ENCODE data around the gene ALPK3. TPM values are rescaled to one million over a fixed set of nuclear protein-coding genes. Genes with fewer than 3 reads are reported as not detected.

ALPK3 gene
- total RNA-seq, 2 donors from 2014 or later: 57.8 to 94.1 TPM

DNA sequence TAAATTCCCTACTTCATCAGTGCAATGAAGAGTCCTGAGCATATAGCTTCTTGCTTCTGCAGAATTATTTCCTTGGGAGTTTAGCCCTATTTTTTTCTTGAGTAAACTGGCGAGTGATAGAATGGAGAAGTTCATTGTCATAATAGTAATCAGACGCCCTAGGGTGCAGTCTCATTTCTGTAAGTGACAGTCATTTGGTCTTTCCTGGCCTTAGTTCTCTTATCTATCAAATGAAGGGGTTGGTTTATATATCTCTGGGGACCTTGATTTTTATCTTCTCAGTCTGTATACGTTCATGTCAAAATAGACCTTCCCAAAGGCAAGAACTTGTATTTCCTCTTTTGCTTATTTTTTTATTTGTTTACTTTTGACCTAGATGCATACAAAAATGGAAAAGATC is 9.9 kb upstream of the ALPK3 start:
- Mint-ChIP-seq H3K4me3 (no peak overlapping the region), H3K9me3 (no peaks in the 10 kb centered on the region), H3K36me3 (ENCODE audit: low read depth) (peaks cover 29% of the 10 kb centered on the region), H3K27me3 (ENCODE audit: insufficient read depth) (no peaks in the 10 kb centered on the region), H3K27ac (no peak overlapping the region), H3K4me1 (no peaks in the 10 kb centered on the region)
- Histone ChIP-seq H3K27me3 (ENCODE audit: control insufficient read depth, insufficient read depth, low read length, poor library complexity, severe bottlenecking) (no peaks in the 10 kb centered on the region), H3K27ac (ENCODE audit: low read depth, low read length) (no peak overlapping the region), H3K36me3 (ENCODE audit: control insufficient read depth, insufficient read depth, low read length) (peaks cover 51% of the 10 kb centered on the region), H3K4me1 (ENCODE audit: control insufficient read depth, insufficient read depth, low read length) (no peaks in the 10 kb centered on the region), H3K9ac (ENCODE audit: extremely low read depth, low read length, poor library complexity, severe bottlenecking) (no peak overlapping the region), H3K4me3 (ENCODE audit: low read length) (no peak overlapping the region), H3K9me3 (ENCODE audit: control insufficient read depth, low read length) (no peaks in the 10 kb centered on the region)
- DNase-seq: no peak
- 83 to 95% methylated on average over 2 to 3 of the region's 3 CpGs for WGBS, 2 experiments (ENCODE audit: insufficient coverage in 1 of 2, insufficient read length in 1 of 2)
- TF ChIP-seq, protein P1, sequence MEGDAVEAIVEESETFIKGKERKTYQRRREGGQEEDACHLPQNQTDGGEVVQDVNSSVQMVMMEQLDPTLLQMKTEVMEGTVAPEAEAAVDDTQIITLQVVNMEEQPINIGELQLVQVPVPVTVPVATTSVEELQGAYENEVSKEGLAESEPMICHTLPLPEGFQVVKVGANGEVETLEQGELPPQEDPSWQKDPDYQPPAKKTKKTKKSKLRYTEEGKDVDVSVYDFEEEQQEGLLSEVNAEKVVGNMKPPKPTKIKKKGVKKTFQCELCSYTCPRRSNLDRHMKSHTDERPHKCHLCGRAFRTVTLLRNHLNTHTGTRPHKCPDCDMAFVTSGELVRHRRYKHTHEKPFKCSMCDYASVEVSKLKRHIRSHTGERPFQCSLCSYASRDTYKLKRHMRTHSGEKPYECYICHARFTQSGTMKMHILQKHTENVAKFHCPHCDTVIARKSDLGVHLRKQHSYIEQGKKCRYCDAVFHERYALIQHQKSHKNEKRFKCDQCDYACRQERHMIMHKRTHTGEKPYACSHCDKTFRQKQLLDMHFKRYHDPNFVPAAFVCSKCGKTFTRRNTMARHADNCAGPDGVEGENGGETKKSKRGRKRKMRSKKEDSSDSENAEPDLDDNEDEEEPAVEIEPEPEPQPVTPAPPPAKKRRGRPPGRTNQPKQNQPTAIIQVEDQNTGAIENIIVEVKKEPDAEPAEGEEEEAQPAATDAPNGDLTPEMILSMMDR (conservative IDR thresholded peaks at IDR 0.05): no peak

- Mint-ChIP-seq H3K36me3 (ENCODE audit: low read depth) (peaks cover 19% of the 10 kb centered on the region), H3K9me3 (no peaks in the 10 kb centered on the region), H3K27me3 (ENCODE audit: insufficient read depth) (no peaks in the 10 kb centered on the region), H3K27ac (no peak overlapping the region), H3K4me1 (no peaks in the 10 kb centered on the region), H3K4me3 (no peak overlapping the region)
- Histone ChIP-seq H3K4me3 (ENCODE audit: low read length) (no peak overlapping the region), H3K9me3 (ENCODE audit: control insufficient read depth, low read length) (no peaks in the 10 kb centered on the region), H3K27ac (ENCODE audit: low read depth, low read length) (no peak overlapping the region), H3K27me3 (ENCODE audit: control insufficient read depth, insufficient read depth, low read length, poor library complexity, severe bottlenecking) (no peaks in the 10 kb centered on the region), H3K9ac (ENCODE audit: extremely low read depth, low read length, poor library complexity, severe bottlenecking) (no peak overlapping the region), H3K36me3 (ENCODE audit: control insufficient read depth, insufficient read depth, low read length) (peaks cover 29% of the 10 kb centered on the region), H3K4me1 (ENCODE audit: control insufficient read depth, insufficient read depth, low read length) (no peaks in the 10 kb centered on the region)
- TF ChIP-seq, protein P1 (conservative IDR thresholded peaks at IDR 0.05): no peak
- peak; percentile 35 for DNase-seq
- WGBS, 2 experiments (ENCODE audit: insufficient coverage in 1 of 2, insufficient read length in 1 of 2): 94 to 100% methylated on average over 7 of the region's 7 CpGs
Measured at GRCh38 chr15:84810073-84810840, 6.9 kb upstream of the ALPK3 start.

DNA sequence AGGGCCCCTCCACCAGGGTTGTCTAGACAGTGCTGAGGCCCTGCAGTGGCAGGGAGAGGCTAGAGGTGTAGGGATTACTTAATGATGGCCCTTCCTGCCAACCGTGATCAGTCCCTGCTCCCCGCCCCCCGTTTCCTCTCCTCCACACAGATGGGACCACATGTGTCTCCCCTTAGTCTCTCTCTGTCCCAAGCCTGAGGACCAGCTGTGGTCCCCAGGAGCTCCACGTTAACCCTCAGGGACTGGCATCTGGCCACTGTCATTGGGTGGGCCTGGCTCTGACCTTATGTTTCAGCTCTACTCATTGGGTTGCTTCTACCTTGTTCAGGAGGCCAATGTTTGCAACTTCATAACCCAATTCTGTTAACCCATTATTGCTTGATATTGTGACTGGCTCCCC is 6.0 kb upstream of the ALPK3 start:
- Mint-ChIP-seq H3K27ac (no peak overlapping the region), H3K4me1 (no peaks in the 10 kb centered on the region), H3K27me3 (ENCODE audit: insufficient read depth) (no peaks in the 10 kb centered on the region), H3K9me3 (no peaks in the 10 kb centered on the region), H3K36me3 (ENCODE audit: low read depth) (peaks cover 17% of the 10 kb centered on the region), H3K4me3 (no peak overlapping the region)
- Histone ChIP-seq H3K9ac (ENCODE audit: extremely low read depth, low read length, poor library complexity, severe bottlenecking) (no peak overlapping the region), H3K9me3 (ENCODE audit: control insufficient read depth, low read length) (no peaks in the 10 kb centered on the region), H3K27me3 (ENCODE audit: control insufficient read depth, insufficient read depth, low read length, poor library complexity, severe bottlenecking) (no peaks in the 10 kb centered on the region), H3K36me3 (ENCODE audit: control insufficient read depth, insufficient read depth, low read length) (peaks cover 21% of the 10 kb centered on the region), H3K4me1 (ENCODE audit: control insufficient read depth, insufficient read depth, low read length) (no peaks in the 10 kb centered on the region), H3K4me3 (ENCODE audit: low read length) (no peak overlapping the region), H3K27ac (ENCODE audit: low read depth, low read length) (no peak overlapping the region)
- DNase-seq: peak; percentile 41
- WGBS, 2 experiments (ENCODE audit: insufficient coverage in 1 of 2, insufficient read length in 1 of 2): 92 to 96% methylated on average over 4 of the region's 4 CpGs
- TF ChIP-seq, protein P1 (conservative IDR thresholded peaks at IDR 0.05): no peak

Measured in endodermal cell (in vitro differentiated cells).